Breast epithelium (tissue), 4 donors: ENCODE results near the gene RCOR3. TPM values are rescaled to one million over a fixed set of nuclear protein-coding genes. Genes with fewer than 3 reads are reported as not detected.

ENCODE experiments used
- DNase-seq, 2 donors: peaks; one replicate each; pipeline ENCODE4 v3.0.0-alpha.2; 2019; ENCODE audit warnings: low spot score in 2 of 2
- H3K27ac ChIP-seq, 2 donors: fragments of 200-600 bp; sonication (generic) in 1 of 2; one replicate each; pipeline ENCODE4 v1.5.1; 2016 to 2019; ENCODE audit warnings: mild to moderate bottlenecking in 1 of 2
- H3K27me3 ChIP-seq, 2 donors: fragments of 200-600 bp; sonication (generic) in 1 of 2; one replicate each; pipeline versions ENCODE4 v1.5.1 to v1.6.0; 2017 to 2019; ENCODE audit warnings: control low read depth in 1 of 2, mild to moderate bottlenecking in 1 of 2
- H3K36me3 ChIP-seq: fragments of 200-600 bp; one replicate; pipeline ENCODE4 v1.5.1; 2019
- H3K4me1 ChIP-seq, 2 donors: fragments of 200-600 bp; sonication (generic); one replicate each; pipeline ENCODE4 v1.5.1; 2016 to 2019; ENCODE audit warnings: control low read depth in 1 of 2
- H3K4me3 ChIP-seq, 3 donors: fragments of 200-600 bp; sonication (generic); 1 replicate in 2 of 3; 2 replicates in 1 of 3; pipeline ENCODE4 v1.5.1; 2016 to 2019; ENCODE audit warnings: mild to moderate bottlenecking in 3 of 3, moderate library complexity in 2 of 3
- H3K9me3 ChIP-seq, 2 donors: fragments of 200-600 bp; sonication (generic) in 1 of 2; one replicate each; pipeline ENCODE4 v1.5.1; 2016 to 2019; ENCODE audit warnings: control low read depth in 1 of 2
- CTCF ChIP-seq, 3 donors: fragments of 450-650 bp; IDR thresholded peaks; one replicate each; pipeline ENCODE4 v1.5.1; 2016 to 2017; ENCODE audit warnings: antibody characterized with exemption in 3 of 3, mild to moderate bottlenecking in 3 of 3, moderate library complexity in 3 of 3
- POLR2A ChIP-seq: fragments of 450-650 bp; IDR thresholded peaks from one replicate; pipeline ENCODE4 v1.6.1; 2016; ENCODE audit warnings: antibody characterized with exemption, mild to moderate bottlenecking, moderate library complexity
- POLR2AphosphoS5 ChIP-seq, 3 donors: sonication (generic); formaldehyde crosslinking; IDR thresholded peaks; one replicate each; pipeline ENCODE4 v1.6.1; 2017; ENCODE audit warnings: antibody characterized with exemption in 3 of 3
- intact Hi-C: fragments of 100-400 bp; cut with DNase I; formaldehyde crosslinking; loops from one replicate; pipeline ENCODE4 v1.15.1; 2023; ENCODE audit warnings: low total_unique reads
- total RNA-seq, 3 donors: library from RNA; depleted of rRNA; stranded (reverse); fragments of >200 nt; gene quantifications; one replicate each; pipeline ENCODE4 v1.1.0, GENCODE V29; 2016

Gene RCOR3
- total RNA-seq, 3 donors from 2014 or later, result 45.9 to 107 (median 62.6) TPM

GRCh38 chr1:211352465-211352864, 93.3 kb downstream of the RCOR3 start:
- Histone ChIP-seq H3K9me3 (peaks cover 0 to 4% of the 10 kb centered on the region in 2 donors), H3K4me1 (no peaks in the 10 kb centered on the region), H3K27me3 (no peaks in the 10 kb centered on the region), H3K4me3 (no peak overlapping the region), H3K27ac (no peak overlapping the region), H3K36me3 (no peaks in the 10 kb centered on the region)
- TF ChIP-seq POLR2AphosphoS5 (IDR thresholded peaks at IDR 0.05), result no peak
- no peak for TF ChIP-seq POLR2A
- no peak for TF ChIP-seq CTCF (IDR thresholded peaks at IDR 0.05)
- DNase-seq, result no peak
- intact Hi-C loops, result no loop called here

- no peaks in the 10 kb centered on the region for H3K36me3 ChIP-seq
- intact Hi-C loops, result no loop called here
- no peak overlapping the region for H3K27ac ChIP-seq
- peak in 1 of 2 donors; percentile 56 for DNase-seq
- H3K27me3 ChIP-seq, result no peaks in the 10 kb centered on the region
- peaks cover 0 to 4% of the 10 kb centered on the region in 2 donors for H3K9me3 ChIP-seq
- no peaks in the 10 kb centered on the region for H3K4me1 ChIP-seq
- TF ChIP-seq POLR2AphosphoS5 (IDR thresholded peaks at IDR 0.05), result no peak
- peak; percentile 22 to 59 (median 46) for TF ChIP-seq CTCF (IDR thresholded peaks at IDR 0.05)
- no peak overlapping the region for H3K4me3 ChIP-seq
Observed at GRCh38 chr1:211352985-211353515, 93.9 kb downstream of the RCOR3 start.

GRCh38 chr1:211353562-211354212, 94.5 kb downstream of the RCOR3 start:
- Histone ChIP-seq H3K9me3 (peaks cover 0 to 4% of the 10 kb centered on the region in 2 donors), H3K27ac (no peak overlapping the region), H3K27me3 (no peaks in the 10 kb centered on the region), H3K4me1 (no peaks in the 10 kb centered on the region), H3K4me3 (no peak overlapping the region), H3K36me3 (no peaks in the 10 kb centered on the region)
- no peak for TF ChIP-seq POLR2AphosphoS5 (IDR thresholded peaks at IDR 0.05)
- intact Hi-C loops, result no loop called here
- no peak for DNase-seq

GRCh38 chr1:211355873-211356272, 96.7 kb downstream of the RCOR3 start:
- Histone ChIP-seq H3K27me3 (no peaks in the 10 kb centered on the region), H3K36me3 (no peaks in the 10 kb centered on the region), H3K4me1 (no peaks in the 10 kb centered on the region), H3K4me3 (no peak overlapping the region), H3K9me3 (peaks cover 0 to 4% of the 10 kb centered on the region in 2 donors), H3K27ac (no peak overlapping the region)
- intact Hi-C loops, result no loop called here
- TF ChIP-seq POLR2A, result no peak
- TF ChIP-seq CTCF (IDR thresholded peaks at IDR 0.05), result no peak
- DNase-seq, result no peak

GRCh38 chr1:211356723-211357407, 97.7 kb downstream of the RCOR3 start:
- no peaks in the 10 kb centered on the region for H3K36me3 ChIP-seq
- intact Hi-C loops, result no loop called here
- no peak overlapping the region for H3K4me3 ChIP-seq
- H3K27ac ChIP-seq, result no peak overlapping the region
- H3K9me3 ChIP-seq, result peaks cover 0 to 4% of the 10 kb centered on the region in 2 donors
- no peaks in the 10 kb centered on the region for H3K4me1 ChIP-seq
- DNase-seq, result no peak
- TF ChIP-seq POLR2AphosphoS5 (IDR thresholded peaks at IDR 0.05) (no peak), CTCF (IDR thresholded peaks at IDR 0.05) (no peak), POLR2A (no peak)
- H3K27me3 ChIP-seq, result no peaks in the 10 kb centered on the region
